Fibroblast of lung (primary cell): Measurements from ENCODE around the gene TEX2.
"Not testable (repeated sequence)": the region's sequence is repeated elsewhere in the genome, so short reads cannot be mapped to it uniquely, and the experiment has no call there.

Experiments
- EZH2 ChIP-seq: IDR thresholded peaks from 2 replicates; pipeline ENCODE4 v1.5.1; 2012; ENCODE audit warnings: low read length, control low read depth, mild to moderate bottlenecking; ENCODE audit errors: missing control alignments
- TF ChIP-seq, protein P1 (sequence below), 2 donors: IDR thresholded peaks in 1 of 2; conservative IDR thresholded peaks in 1 of 2; 1 replicate in 1 of 2; 2 replicates in 1 of 2; pipeline ENCODE4 v1.5.1; 2011 to 2012; ENCODE audit warnings: low read length in 2 of 2, control low read depth in 1 of 2, inconsistent platforms in 1 of 2, low read depth in 1 of 2, mild to moderate bottlenecking in 1 of 2

DNA sequence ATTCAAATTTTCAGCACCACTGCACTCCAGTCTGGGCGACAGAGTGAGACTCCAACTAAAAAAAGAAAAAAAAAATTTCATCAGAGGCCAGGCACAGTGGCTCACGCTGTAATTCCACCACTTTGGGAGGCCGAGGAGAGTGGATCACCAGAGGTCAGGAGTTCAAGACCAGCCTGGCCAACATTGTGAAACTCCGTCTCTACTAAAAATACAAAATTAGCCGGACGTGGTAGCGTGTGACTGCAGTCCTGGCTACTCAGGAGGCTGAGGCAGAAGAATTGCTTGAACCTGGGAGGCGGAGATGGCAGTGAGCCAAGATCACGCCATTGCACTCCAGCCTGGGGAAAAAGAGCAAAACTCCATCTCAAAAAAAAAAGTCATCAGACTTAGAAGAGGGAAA is 77.5 kb downstream of the TEX2 start:
- TF ChIP-seq, protein P1, sequence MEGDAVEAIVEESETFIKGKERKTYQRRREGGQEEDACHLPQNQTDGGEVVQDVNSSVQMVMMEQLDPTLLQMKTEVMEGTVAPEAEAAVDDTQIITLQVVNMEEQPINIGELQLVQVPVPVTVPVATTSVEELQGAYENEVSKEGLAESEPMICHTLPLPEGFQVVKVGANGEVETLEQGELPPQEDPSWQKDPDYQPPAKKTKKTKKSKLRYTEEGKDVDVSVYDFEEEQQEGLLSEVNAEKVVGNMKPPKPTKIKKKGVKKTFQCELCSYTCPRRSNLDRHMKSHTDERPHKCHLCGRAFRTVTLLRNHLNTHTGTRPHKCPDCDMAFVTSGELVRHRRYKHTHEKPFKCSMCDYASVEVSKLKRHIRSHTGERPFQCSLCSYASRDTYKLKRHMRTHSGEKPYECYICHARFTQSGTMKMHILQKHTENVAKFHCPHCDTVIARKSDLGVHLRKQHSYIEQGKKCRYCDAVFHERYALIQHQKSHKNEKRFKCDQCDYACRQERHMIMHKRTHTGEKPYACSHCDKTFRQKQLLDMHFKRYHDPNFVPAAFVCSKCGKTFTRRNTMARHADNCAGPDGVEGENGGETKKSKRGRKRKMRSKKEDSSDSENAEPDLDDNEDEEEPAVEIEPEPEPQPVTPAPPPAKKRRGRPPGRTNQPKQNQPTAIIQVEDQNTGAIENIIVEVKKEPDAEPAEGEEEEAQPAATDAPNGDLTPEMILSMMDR (conservative IDR thresholded peaks at IDR 0.05 in 1 of 2, IDR thresholded peaks at IDR 0.05 in 1 of 2; ENCODE audit: low read depth in 1 of 2, low read length in 2 of 2): not testable (repeated sequence)
- not testable (repeated sequence) for TF ChIP-seq EZH2
